ENCODE data around the gene HNMT. TPM values are rescaled to one million over a fixed set of nuclear protein-coding genes. Genes with fewer than 3 reads are reported as not detected.

The HNMT gene
- total RNA-seq, 3 donors from 2014 or later (not counting 1 experiment from before 2014, with no cell fraction given): 1.1 to 2.1 (median 1.5) TPM

DNA sequence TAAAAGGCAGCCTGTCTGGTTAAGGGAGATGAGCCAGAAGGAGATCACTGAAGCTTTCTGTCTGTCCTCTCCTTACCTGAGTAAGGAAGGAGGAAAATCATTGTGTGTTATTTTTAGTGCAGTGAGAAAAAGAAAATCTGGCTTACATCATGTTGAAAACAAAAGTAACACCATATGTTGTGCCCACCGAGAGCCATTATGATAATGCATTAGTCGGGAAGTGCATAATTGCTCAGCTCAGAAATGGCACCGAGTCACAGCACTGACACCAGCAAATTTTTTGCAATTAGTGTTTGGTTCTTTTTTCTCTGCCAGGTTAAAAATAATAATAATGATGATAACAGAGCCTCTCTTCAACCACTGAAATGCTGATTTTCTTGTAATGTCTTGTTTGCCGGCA, 46.6 kb downstream of the HNMT start:
- Mint-ChIP-seq H3K4me3 (no peak overlapping the region), H3K9me3 (peaks cover 9 to 15% of the 10 kb centered on the region in 2 donors), H3K4me1 (no peaks in the 10 kb centered on the region), H3K27me3 (ENCODE audit: low read depth in 2 of 2) (no peaks in the 10 kb centered on the region), H3K36me3 (no peaks in the 10 kb centered on the region), H3K27ac (no peak overlapping the region)
- 86% methylated on average over 3 of the region's 4 CpGs for WGBS (ENCODE audit: insufficient coverage)
- Histone ChIP-seq H3K4me3 (ENCODE audit: low read length) (no peak overlapping the region), H3K27me3 (ENCODE audit: control insufficient read depth, insufficient read depth, low read length) (no peaks in the 10 kb centered on the region), H3K4me1 (ENCODE audit: control insufficient read depth, insufficient read depth, low read length) (no peaks in the 10 kb centered on the region), H3K9me3 (ENCODE audit: control insufficient read depth, insufficient read depth, low read length) (no peaks in the 10 kb centered on the region), H3K36me3 (ENCODE audit: control insufficient read depth, insufficient read depth, low read length) (no peaks in the 10 kb centered on the region), H3K27ac (ENCODE audit: low read length) (no peak overlapping the region)
- DNase-seq (no peak), ATAC-seq (no peak)
- intact Hi-C loops (cut with micrococcal nuclease): no loop called here
- TF ChIP-seq, protein P1, sequence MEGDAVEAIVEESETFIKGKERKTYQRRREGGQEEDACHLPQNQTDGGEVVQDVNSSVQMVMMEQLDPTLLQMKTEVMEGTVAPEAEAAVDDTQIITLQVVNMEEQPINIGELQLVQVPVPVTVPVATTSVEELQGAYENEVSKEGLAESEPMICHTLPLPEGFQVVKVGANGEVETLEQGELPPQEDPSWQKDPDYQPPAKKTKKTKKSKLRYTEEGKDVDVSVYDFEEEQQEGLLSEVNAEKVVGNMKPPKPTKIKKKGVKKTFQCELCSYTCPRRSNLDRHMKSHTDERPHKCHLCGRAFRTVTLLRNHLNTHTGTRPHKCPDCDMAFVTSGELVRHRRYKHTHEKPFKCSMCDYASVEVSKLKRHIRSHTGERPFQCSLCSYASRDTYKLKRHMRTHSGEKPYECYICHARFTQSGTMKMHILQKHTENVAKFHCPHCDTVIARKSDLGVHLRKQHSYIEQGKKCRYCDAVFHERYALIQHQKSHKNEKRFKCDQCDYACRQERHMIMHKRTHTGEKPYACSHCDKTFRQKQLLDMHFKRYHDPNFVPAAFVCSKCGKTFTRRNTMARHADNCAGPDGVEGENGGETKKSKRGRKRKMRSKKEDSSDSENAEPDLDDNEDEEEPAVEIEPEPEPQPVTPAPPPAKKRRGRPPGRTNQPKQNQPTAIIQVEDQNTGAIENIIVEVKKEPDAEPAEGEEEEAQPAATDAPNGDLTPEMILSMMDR (IDR thresholded peaks at IDR 0.05): no peak

DNA sequence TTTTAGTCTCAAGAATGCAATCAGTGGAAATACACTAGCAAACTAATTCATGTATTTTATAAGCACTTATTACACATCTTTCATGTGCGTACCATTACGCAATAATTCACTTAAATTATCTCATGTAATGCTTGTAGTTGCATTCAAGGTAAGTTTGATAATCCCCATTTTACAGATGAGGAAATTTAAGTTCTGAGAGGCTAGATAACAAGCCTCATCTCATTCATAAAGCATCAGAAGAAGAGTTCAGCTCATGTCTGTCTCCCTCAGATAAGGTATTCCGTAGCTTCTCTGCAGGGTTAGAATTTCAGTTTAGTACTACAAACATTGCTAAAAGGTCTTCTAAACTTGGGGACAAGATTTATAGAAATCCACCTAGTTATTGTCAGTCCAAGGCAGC, 47.8 kb downstream of the HNMT start:
- no peaks in the 10 kb centered on the region for H3K4me1 Mint-ChIP-seq
- H3K9me3 Mint-ChIP-seq: peaks cover 9 to 15% of the 10 kb centered on the region in 2 donors
- Histone ChIP-seq H3K9me3 (ENCODE audit: control insufficient read depth, insufficient read depth, low read length) (no peaks in the 10 kb centered on the region), H3K4me3 (ENCODE audit: low read length) (no peak overlapping the region), H3K27me3 (ENCODE audit: control insufficient read depth, insufficient read depth, low read length) (no peaks in the 10 kb centered on the region), H3K27ac (ENCODE audit: low read length) (no peak overlapping the region), H3K4me1 (ENCODE audit: control insufficient read depth, insufficient read depth, low read length) (no peaks in the 10 kb centered on the region), H3K36me3 (ENCODE audit: control insufficient read depth, insufficient read depth, low read length) (no peaks in the 10 kb centered on the region)
- DNase-seq (no peak), ATAC-seq (no peak)
- TF ChIP-seq, protein P1 (IDR thresholded peaks at IDR 0.05): no peak
- no peaks in the 10 kb centered on the region for H3K36me3 Mint-ChIP-seq
- no peak overlapping the region for H3K27ac Mint-ChIP-seq
- H3K4me3 Mint-ChIP-seq: no peak overlapping the region
- 89% methylated on average over 1 of the region's 3 CpGs for WGBS (ENCODE audit: insufficient coverage)
- H3K27me3 Mint-ChIP-seq (ENCODE audit: low read depth in 2 of 2): no peaks in the 10 kb centered on the region
- intact Hi-C loops (cut with micrococcal nuclease): no loop called here

DNA sequence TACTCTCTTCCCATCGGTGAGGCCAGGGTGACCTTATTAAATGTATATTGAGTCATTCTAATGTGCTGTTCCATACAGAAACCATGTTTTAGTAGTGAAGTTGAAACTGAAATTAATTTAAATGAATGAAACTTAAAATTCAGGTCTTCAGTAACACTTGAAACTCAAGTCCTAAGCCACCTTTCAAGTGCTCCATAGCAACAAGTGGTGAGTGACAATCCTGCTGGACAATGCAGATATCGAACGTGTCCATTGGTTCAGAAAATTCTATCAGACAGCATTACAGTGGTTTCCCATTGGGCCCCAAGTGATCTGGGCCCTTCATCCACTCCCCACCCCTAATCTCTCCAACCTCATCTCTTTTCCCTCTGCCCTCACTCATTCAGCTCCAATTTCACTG, 48.7 kb downstream of the HNMT start:
- Mint-ChIP-seq H3K36me3 (no peaks in the 10 kb centered on the region), H3K27ac (no peak overlapping the region), H3K27me3 (ENCODE audit: low read depth in 2 of 2) (no peaks in the 10 kb centered on the region), H3K4me3 (no peak overlapping the region), H3K9me3 (peaks cover 4 to 11% of the 10 kb centered on the region in 2 donors), H3K4me1 (no peaks in the 10 kb centered on the region)
- Histone ChIP-seq H3K27me3 (ENCODE audit: control insufficient read depth, insufficient read depth, low read length) (no peaks in the 10 kb centered on the region), H3K4me1 (ENCODE audit: control insufficient read depth, insufficient read depth, low read length) (no peaks in the 10 kb centered on the region), H3K9me3 (ENCODE audit: control insufficient read depth, insufficient read depth, low read length) (no peaks in the 10 kb centered on the region), H3K27ac (ENCODE audit: low read length) (no peak overlapping the region), H3K36me3 (ENCODE audit: control insufficient read depth, insufficient read depth, low read length) (no peaks in the 10 kb centered on the region), H3K4me3 (ENCODE audit: low read length) (no peak overlapping the region)
- TF ChIP-seq, protein P1 (IDR thresholded peaks at IDR 0.05): no peak
- no peak for ATAC-seq
- intact Hi-C loops (cut with micrococcal nuclease): no loop called here
- no peak for DNase-seq
- 92% methylated on average over 3 of the region's 3 CpGs for WGBS (ENCODE audit: insufficient coverage)

DNA sequence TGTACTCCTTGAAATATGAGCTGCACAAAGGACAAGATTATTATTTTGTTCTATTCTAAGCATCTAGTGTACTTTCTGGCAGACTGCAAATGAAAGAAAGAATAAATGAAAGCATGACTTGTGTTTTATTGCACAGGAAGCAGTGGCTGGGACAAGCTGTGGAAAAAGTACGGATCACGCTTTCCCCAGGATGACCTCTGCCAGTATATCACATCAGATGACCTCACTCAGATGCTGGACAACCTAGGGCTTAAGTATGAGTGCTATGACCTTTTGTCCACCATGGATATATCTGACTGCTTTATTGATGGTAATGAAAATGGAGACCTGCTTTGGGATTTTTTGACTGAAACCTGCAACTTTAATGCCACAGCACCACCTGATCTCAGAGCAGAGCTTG, 49.4 kb downstream of the HNMT start:
- no peaks in the 10 kb centered on the region for H3K36me3 Mint-ChIP-seq

More for the DNA sequence above, 49.4 kb downstream of the HNMT start:
- intact Hi-C loops (cut with micrococcal nuclease): no loop called here
- no peak for ATAC-seq
- H3K4me3 ChIP-seq (ENCODE audit: low read length): no peak overlapping the region
- no peaks in the 10 kb centered on the region for H3K36me3 ChIP-seq (ENCODE audit: control insufficient read depth, insufficient read depth, low read length)
- peaks cover 4 to 9% of the 10 kb centered on the region in 2 donors for H3K9me3 Mint-ChIP-seq
- no peaks in the 10 kb centered on the region for H3K27me3 Mint-ChIP-seq (ENCODE audit: low read depth in 2 of 2)
- no peaks in the 10 kb centered on the region for H3K27me3 ChIP-seq (ENCODE audit: control insufficient read depth, insufficient read depth, low read length)
- H3K9me3 ChIP-seq (ENCODE audit: control insufficient read depth, insufficient read depth, low read length): no peaks in the 10 kb centered on the region
- no peak overlapping the region for H3K27ac ChIP-seq (ENCODE audit: low read length)
- H3K4me1 Mint-ChIP-seq: no peaks in the 10 kb centered on the region
- TF ChIP-seq, protein P1 (IDR thresholded peaks at IDR 0.05): no peak
- whole genome bisulfite sequencing (ENCODE audit: insufficient coverage): 73% methylated on average over 2 of the region's 2 CpGs
- H3K27ac Mint-ChIP-seq: no peak overlapping the region
- no peak for DNase-seq
- H3K4me1 ChIP-seq (ENCODE audit: control insufficient read depth, insufficient read depth, low read length): no peaks in the 10 kb centered on the region
- H3K4me3 Mint-ChIP-seq: no peak overlapping the region
